ENCODE measurements around the gene ETV2. TPM values are rescaled to one million over a fixed set of nuclear protein-coding genes. Genes with fewer than 3 reads are reported as not detected.

The ETV2 gene
- total RNA-seq, 1 donor from 2014 or later, result 0.45 TPM

GRCh38 chr19:35670686-35671085 is 29.1 kb downstream of the ETV2 start:
- H3K4me3 Mint-ChIP-seq (ENCODE audit: unreplicated experiment), result no peak overlapping the region
- H3K27ac Mint-ChIP-seq (ENCODE audit: unreplicated experiment), result no peak overlapping the region

GRCh38 chr19:35671818-35672217 is 30.3 kb downstream of the ETV2 start:
- Histone ChIP-seq H3K9ac (ENCODE audit: low read length) (no peak overlapping the region), H3K79me2 (ENCODE audit: insufficient read depth, low read length) (no peaks in the 10 kb centered on the region), H3K4me2 (ENCODE audit: low read length) (no peak overlapping the region), H3K9me3 (ENCODE audit: insufficient read depth, low read depth, low read length) (no peaks in the 10 kb centered on the region), H2AFZ (ENCODE audit: low read depth, low read length) (no peak overlapping the region), H3K36me3 (ENCODE audit: insufficient read depth, low read length) (no peaks in the 10 kb centered on the region), H3K27ac (ENCODE audit: low read depth, low read length) (no peak overlapping the region), H3K27me3 (ENCODE audit: insufficient read depth, low read length) (peaks cover 4% of the 10 kb centered on the region), H3K4me3 (ENCODE audit: insufficient read depth, low read depth, low read length) (no peak overlapping the region), H3K4me1 (ENCODE audit: insufficient read depth, low read length) (no peaks in the 10 kb centered on the region), H4K20me1 (ENCODE audit: insufficient read depth, low read length) (no peaks in the 10 kb centered on the region)
- DNase-seq (ENCODE audit: low read depth) (no peak), FAIRE-seq (no peak)
- TF ChIP-seq CTCF (IDR thresholded peaks at IDR 0.05; ENCODE audit: insufficient read depth, low read depth, low read length), result no peak
- no peak for TF ChIP-seq EZH2 (IDR thresholded peaks at IDR 0.05; ENCODE audit: insufficient read depth, low read length)
- peaks cover 53% of the 10 kb centered on the region for H3K27me3 Mint-ChIP-seq (ENCODE audit: low read depth, unreplicated experiment)
- no peaks in the 10 kb centered on the region for H3K4me1 Mint-ChIP-seq (ENCODE audit: low read depth, unreplicated experiment)
- H3K4me3 Mint-ChIP-seq (ENCODE audit: unreplicated experiment), result no peak overlapping the region
- no peaks in the 10 kb centered on the region for H3K9me3 Mint-ChIP-seq (ENCODE audit: unreplicated experiment)
- no peak overlapping the region for H3K27ac Mint-ChIP-seq (ENCODE audit: unreplicated experiment)
- H3K36me3 Mint-ChIP-seq (ENCODE audit: low read depth, unreplicated experiment), result no peaks in the 10 kb centered on the region

More at GRCh38 chr19:35670686-35671085, 29.1 kb downstream of the ETV2 start:
- H2AFZ ChIP-seq (ENCODE audit: low read depth, low read length), result no peak overlapping the region
- Mint-ChIP-seq H3K4me1 (ENCODE audit: low read depth, unreplicated experiment) (no peaks in the 10 kb centered on the region), H3K9me3 (ENCODE audit: unreplicated experiment) (no peaks in the 10 kb centered on the region), H3K27me3 (ENCODE audit: low read depth, unreplicated experiment) (peaks cover 51% of the 10 kb centered on the region), H3K36me3 (ENCODE audit: low read depth, unreplicated experiment) (no peaks in the 10 kb centered on the region)
- peaks cover 4% of the 10 kb centered on the region for H3K27me3 ChIP-seq (ENCODE audit: insufficient read depth, low read length)
- H3K9ac ChIP-seq (ENCODE audit: low read length), result no peak overlapping the region
- no peaks in the 10 kb centered on the region for H3K36me3 ChIP-seq (ENCODE audit: insufficient read depth, low read length)
- FAIRE-seq, result no peak
- H3K27ac ChIP-seq (ENCODE audit: low read depth, low read length), result no peak overlapping the region
- no peak overlapping the region for H3K4me2 ChIP-seq (ENCODE audit: low read length)
- no peak for TF ChIP-seq EZH2 (IDR thresholded peaks at IDR 0.05; ENCODE audit: insufficient read depth, low read length)
- no peak for TF ChIP-seq CTCF (IDR thresholded peaks at IDR 0.05; ENCODE audit: insufficient read depth, low read depth, low read length)
- no peaks in the 10 kb centered on the region for H3K79me2 ChIP-seq (ENCODE audit: insufficient read depth, low read length)
- H3K4me3 ChIP-seq (ENCODE audit: insufficient read depth, low read depth, low read length), result no peak overlapping the region
- H3K4me1 ChIP-seq (ENCODE audit: insufficient read depth, low read length), result no peaks in the 10 kb centered on the region
- no peaks in the 10 kb centered on the region for H4K20me1 ChIP-seq (ENCODE audit: insufficient read depth, low read length)
- no peaks in the 10 kb centered on the region for H3K9me3 ChIP-seq (ENCODE audit: insufficient read depth, low read depth, low read length)
- no peak for DNase-seq (ENCODE audit: low read depth)

GRCh38 chr19:35673121-35673804 is 31.7 kb downstream of the ETV2 start:
- FAIRE-seq (no peak), DNase-seq (ENCODE audit: low read depth) (peak; percentile 33)
- H3K9ac ChIP-seq (ENCODE audit: low read length), result no peak overlapping the region
- Mint-ChIP-seq H3K4me3 (ENCODE audit: unreplicated experiment) (peak overlapping the region; percentile 76), H3K9me3 (ENCODE audit: unreplicated experiment) (no peaks in the 10 kb centered on the region), H3K27me3 (ENCODE audit: low read depth, unreplicated experiment) (peaks cover 51% of the 10 kb centered on the region), H3K4me1 (ENCODE audit: low read depth, unreplicated experiment) (no peaks in the 10 kb centered on the region), H3K36me3 (ENCODE audit: low read depth, unreplicated experiment) (no peaks in the 10 kb centered on the region), H3K27ac (ENCODE audit: unreplicated experiment) (no peak overlapping the region)
- H3K9me3 ChIP-seq (ENCODE audit: insufficient read depth, low read depth, low read length), result no peaks in the 10 kb centered on the region
- H3K4me1 ChIP-seq (ENCODE audit: insufficient read depth, low read length), result no peaks in the 10 kb centered on the region
- H3K27ac ChIP-seq (ENCODE audit: low read depth, low read length), result no peak overlapping the region
- H4K20me1 ChIP-seq (ENCODE audit: insufficient read depth, low read length), result no peaks in the 10 kb centered on the region
- no peaks in the 10 kb centered on the region for H3K79me2 ChIP-seq (ENCODE audit: insufficient read depth, low read length)
- no peaks in the 10 kb centered on the region for H3K36me3 ChIP-seq (ENCODE audit: insufficient read depth, low read length)
- H3K27me3 ChIP-seq (ENCODE audit: insufficient read depth, low read length), result peaks cover 4% of the 10 kb centered on the region
- H3K4me3 ChIP-seq (ENCODE audit: insufficient read depth, low read depth, low read length), result peak overlapping the region; percentile 46
- H3K4me2 ChIP-seq (ENCODE audit: low read length), result peak overlapping the region; percentile 80
- TF ChIP-seq CTCF (IDR thresholded peaks at IDR 0.05; ENCODE audit: insufficient read depth, low read depth, low read length) (no peak), EZH2 (IDR thresholded peaks at IDR 0.05; ENCODE audit: insufficient read depth, low read length) (no peak)
- H2AFZ ChIP-seq (ENCODE audit: low read depth, low read length), result peak overlapping the region; percentile 77
